T-helper 2 cell treated with Interferon-gamma antibody and Interleukin-4, amounts not matched to agents 5 μg/mL and 100 μg/mL, for 36 hours (primary cell): ENCODE results near the gene ZNF516.

ENCODE experiments used
- DNase-seq: peaks from one replicate; pipeline ENCODE4 v3.0.0; 2021; ENCODE audit warnings: low spot score
- H3K27ac Mint-ChIP-seq: one replicate; pipeline ENCODE4 v1.8.0; 2021; ENCODE audit warnings: mild to moderate bottlenecking, mixed read lengths
- H3K27me3 Mint-ChIP-seq: one replicate; pipeline ENCODE4 v1.8.0; 2021; ENCODE audit warnings: low read depth, mixed read lengths
- H3K36me3 Mint-ChIP-seq: one replicate; pipeline ENCODE4 v1.8.0; 2021; ENCODE audit warnings: low read depth, mixed read lengths
- H3K4me1 Mint-ChIP-seq: one replicate; pipeline ENCODE4 v1.8.0; 2021; ENCODE audit warnings: low read depth, mixed read lengths
- H3K4me3 Mint-ChIP-seq: one replicate; pipeline ENCODE4 v1.8.0; 2022; ENCODE audit warnings: mild to moderate bottlenecking, moderate library complexity, mixed read lengths
- H3K9me3 Mint-ChIP-seq: one replicate; pipeline ENCODE4 v1.8.0; 2021; ENCODE audit warnings: mixed read lengths

ZNF516 gene

GRCh38 chr18:76391746-76392145 is 103.3 kb downstream of the ZNF516 start:
- Mint-ChIP-seq H3K27me3 (peaks cover 20% of the 10 kb centered on the region), H3K4me3 (no peak overlapping the region), H3K36me3 (no peaks in the 10 kb centered on the region), H3K9me3 (no peaks in the 10 kb centered on the region), H3K27ac (no peak overlapping the region), H3K4me1 (peaks cover 4% of the 10 kb centered on the region)
- no peak for DNase-seq

GRCh38 chr18:76391038-76391437 is 104.0 kb downstream of the ZNF516 start:
- no peak for DNase-seq
- no peak overlapping the region for H3K4me3 Mint-ChIP-seq
- no peaks in the 10 kb centered on the region for H3K36me3 Mint-ChIP-seq
- H3K27me3 Mint-ChIP-seq = peaks cover 21% of the 10 kb centered on the region
- H3K9me3 Mint-ChIP-seq = no peaks in the 10 kb centered on the region
- peak overlapping the region; percentile 16 for H3K27ac Mint-ChIP-seq
- H3K4me1 Mint-ChIP-seq = peaks cover 11% of the 10 kb centered on the region

- peaks cover 23% of the 10 kb centered on the region for H3K27me3 Mint-ChIP-seq
- DNase-seq = no peak
- H3K9me3 Mint-ChIP-seq = no peaks in the 10 kb centered on the region
- H3K4me1 Mint-ChIP-seq = peaks cover 14% of the 10 kb centered on the region
- H3K27ac Mint-ChIP-seq = peak overlapping the region; percentile 16
- no peak overlapping the region for H3K4me3 Mint-ChIP-seq
- no peaks in the 10 kb centered on the region for H3K36me3 Mint-ChIP-seq
Observed at GRCh38 chr18:76390452-76391035, 104.5 kb downstream of the ZNF516 start.

GRCh38 chr18:76389716-76390115 is 105.3 kb downstream of the ZNF516 start:
- Mint-ChIP-seq H3K36me3 (no peaks in the 10 kb centered on the region), H3K27me3 (peaks cover 20% of the 10 kb centered on the region), H3K4me1 (peaks cover 14% of the 10 kb centered on the region), H3K27ac (no peak overlapping the region), H3K9me3 (no peaks in the 10 kb centered on the region), H3K4me3 (no peak overlapping the region)
- DNase-seq = no peak

- H3K4me1 Mint-ChIP-seq = peaks cover 14% of the 10 kb centered on the region
- H3K4me3 Mint-ChIP-seq = no peak overlapping the region
- no peak for DNase-seq
- H3K27ac Mint-ChIP-seq = no peak overlapping the region
- H3K36me3 Mint-ChIP-seq = no peaks in the 10 kb centered on the region
- H3K9me3 Mint-ChIP-seq = no peaks in the 10 kb centered on the region
- H3K27me3 Mint-ChIP-seq = peaks cover 20% of the 10 kb centered on the region
Observed at GRCh38 chr18:76388891-76389423, 106.1 kb downstream of the ZNF516 start.

GRCh38 chr18:76388261-76388660 is 106.8 kb downstream of the ZNF516 start:
- H3K27ac Mint-ChIP-seq = no peak overlapping the region
- no peaks in the 10 kb centered on the region for H3K9me3 Mint-ChIP-seq
- H3K4me1 Mint-ChIP-seq = peaks cover 14% of the 10 kb centered on the region
- no peak for DNase-seq
- H3K36me3 Mint-ChIP-seq = no peaks in the 10 kb centered on the region
- H3K27me3 Mint-ChIP-seq = peaks cover 20% of the 10 kb centered on the region
- H3K4me3 Mint-ChIP-seq = peak overlapping the region; percentile 24

GRCh38 chr18:76387608-76388007 is 107.4 kb downstream of the ZNF516 start:
- no peaks in the 10 kb centered on the region for H3K36me3 Mint-ChIP-seq
- H3K4me3 Mint-ChIP-seq = no peak overlapping the region
- H3K27me3 Mint-ChIP-seq = peaks cover 20% of the 10 kb centered on the region
- DNase-seq = no peak
- H3K27ac Mint-ChIP-seq = no peak overlapping the region
- peaks cover 14% of the 10 kb centered on the region for H3K4me1 Mint-ChIP-seq
- no peaks in the 10 kb centered on the region for H3K9me3 Mint-ChIP-seq

GRCh38 chr18:76386886-76387285 is 108.2 kb downstream of the ZNF516 start:
- Mint-ChIP-seq H3K9me3 (no peaks in the 10 kb centered on the region), H3K27me3 (peaks cover 20% of the 10 kb centered on the region), H3K4me3 (peak overlapping the region; percentile 51), H3K27ac (no peak overlapping the region), H3K36me3 (no peaks in the 10 kb centered on the region), H3K4me1 (peaks cover 14% of the 10 kb centered on the region)
- no peak for DNase-seq

- H3K9me3 Mint-ChIP-seq = no peaks in the 10 kb centered on the region
Observed at GRCh38 chr18:76386071-76386470, 109.0 kb downstream of the ZNF516 start.

GRCh38 chr18:76385681-76385975 is 109.4 kb downstream of the ZNF516 start:
- no peaks in the 10 kb centered on the region for H3K36me3 Mint-ChIP-seq
- no peaks in the 10 kb centered on the region for H3K9me3 Mint-ChIP-seq
- no peak for DNase-seq
- peaks cover 22% of the 10 kb centered on the region for H3K27me3 Mint-ChIP-seq
- H3K4me3 Mint-ChIP-seq = no peak overlapping the region
- no peak overlapping the region for H3K27ac Mint-ChIP-seq
- H3K4me1 Mint-ChIP-seq = peaks cover 14% of the 10 kb centered on the region

More at GRCh38 chr18:76386071-76386470, 109.0 kb downstream of the ZNF516 start:
- Mint-ChIP-seq H3K4me1 (peaks cover 14% of the 10 kb centered on the region), H3K36me3 (no peaks in the 10 kb centered on the region), H3K4me3 (no peak overlapping the region), H3K27me3 (peaks cover 20% of the 10 kb centered on the region), H3K27ac (no peak overlapping the region)
- no peak for DNase-seq

- no peaks in the 10 kb centered on the region for H3K36me3 Mint-ChIP-seq
- no peak overlapping the region for H3K27ac Mint-ChIP-seq
- H3K9me3 Mint-ChIP-seq = no peaks in the 10 kb centered on the region
- H3K4me1 Mint-ChIP-seq = peaks cover 14% of the 10 kb centered on the region
- no peak for DNase-seq
- peaks cover 22% of the 10 kb centered on the region for H3K27me3 Mint-ChIP-seq
- H3K4me3 Mint-ChIP-seq = no peak overlapping the region
Observed at GRCh38 chr18:76384861-76385680, 110.0 kb downstream of the ZNF516 start.

GRCh38 chr18:76384114-76384790 is 110.8 kb downstream of the ZNF516 start:
- DNase-seq = no peak
- H3K4me3 Mint-ChIP-seq = no peak overlapping the region
- H3K27ac Mint-ChIP-seq = no peak overlapping the region

GRCh38 chr18:76383636-76384035 is 111.4 kb downstream of the ZNF516 start:
- no peak overlapping the region for H3K4me3 Mint-ChIP-seq
- H3K27ac Mint-ChIP-seq = no peak overlapping the region
- DNase-seq = no peak
- H3K27me3 Mint-ChIP-seq = peaks cover 20% of the 10 kb centered on the region
- no peaks in the 10 kb centered on the region for H3K9me3 Mint-ChIP-seq
- peaks cover 14% of the 10 kb centered on the region for H3K4me1 Mint-ChIP-seq
- no peaks in the 10 kb centered on the region for H3K36me3 Mint-ChIP-seq

More at GRCh38 chr18:76384114-76384790, 110.8 kb downstream of the ZNF516 start:
- no peaks in the 10 kb centered on the region for H3K36me3 Mint-ChIP-seq
- no peaks in the 10 kb centered on the region for H3K9me3 Mint-ChIP-seq
- peaks cover 14% of the 10 kb centered on the region for H3K4me1 Mint-ChIP-seq
- peaks cover 22% of the 10 kb centered on the region for H3K27me3 Mint-ChIP-seq

- Mint-ChIP-seq H3K27ac (no peak overlapping the region), H3K4me1 (peaks cover 14% of the 10 kb centered on the region), H3K27me3 (peaks cover 10% of the 10 kb centered on the region), H3K36me3 (no peaks in the 10 kb centered on the region), H3K9me3 (no peaks in the 10 kb centered on the region), H3K4me3 (no peak overlapping the region)
- DNase-seq = no peak
Observed at GRCh38 chr18:76382275-76382674, 112.8 kb downstream of the ZNF516 start.
